Fibroblast of lung (primary cell): Measurements from ENCODE around the gene PAFAH1B1.

Experiments
- EZH2 ChIP-seq: IDR thresholded peaks from 2 replicates; pipeline ENCODE4 v1.5.1; 2012; ENCODE audit warnings: low read length, control low read depth, mild to moderate bottlenecking; ENCODE audit errors: missing control alignments
- TF ChIP-seq, protein P1 (sequence below), 2 donors: IDR thresholded peaks in 1 of 2; conservative IDR thresholded peaks in 1 of 2; 1 replicate in 1 of 2; 2 replicates in 1 of 2; pipeline ENCODE4 v1.5.1; 2011 to 2012; ENCODE audit warnings: low read length in 2 of 2, control low read depth in 1 of 2, inconsistent platforms in 1 of 2, low read depth in 1 of 2, mild to moderate bottlenecking in 1 of 2

DNA sequence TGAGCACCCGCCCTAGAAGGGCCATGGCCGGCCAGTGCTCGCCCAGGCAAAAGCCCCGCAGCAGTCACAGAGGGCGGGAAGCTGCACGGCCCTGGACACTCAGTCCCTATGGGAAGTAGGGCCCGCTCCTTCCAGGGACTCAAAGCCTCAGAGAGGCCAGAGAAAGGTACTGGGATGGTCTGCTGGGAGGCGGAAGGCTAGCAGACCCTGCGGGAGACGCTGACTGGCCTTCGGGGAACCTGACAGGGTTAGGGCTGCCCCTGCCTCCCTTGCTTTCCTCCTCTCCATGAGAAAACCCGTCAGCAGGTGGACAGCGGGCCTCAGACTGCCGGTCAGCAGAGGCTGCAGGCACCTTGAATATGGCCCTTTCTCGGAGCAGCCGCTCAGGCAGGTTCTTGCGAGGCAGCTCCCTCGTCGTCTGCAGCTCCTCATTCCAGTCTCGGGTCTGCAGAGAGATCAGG lies 106.6 kb downstream of the PAFAH1B1 start:
- TF ChIP-seq, protein P1, sequence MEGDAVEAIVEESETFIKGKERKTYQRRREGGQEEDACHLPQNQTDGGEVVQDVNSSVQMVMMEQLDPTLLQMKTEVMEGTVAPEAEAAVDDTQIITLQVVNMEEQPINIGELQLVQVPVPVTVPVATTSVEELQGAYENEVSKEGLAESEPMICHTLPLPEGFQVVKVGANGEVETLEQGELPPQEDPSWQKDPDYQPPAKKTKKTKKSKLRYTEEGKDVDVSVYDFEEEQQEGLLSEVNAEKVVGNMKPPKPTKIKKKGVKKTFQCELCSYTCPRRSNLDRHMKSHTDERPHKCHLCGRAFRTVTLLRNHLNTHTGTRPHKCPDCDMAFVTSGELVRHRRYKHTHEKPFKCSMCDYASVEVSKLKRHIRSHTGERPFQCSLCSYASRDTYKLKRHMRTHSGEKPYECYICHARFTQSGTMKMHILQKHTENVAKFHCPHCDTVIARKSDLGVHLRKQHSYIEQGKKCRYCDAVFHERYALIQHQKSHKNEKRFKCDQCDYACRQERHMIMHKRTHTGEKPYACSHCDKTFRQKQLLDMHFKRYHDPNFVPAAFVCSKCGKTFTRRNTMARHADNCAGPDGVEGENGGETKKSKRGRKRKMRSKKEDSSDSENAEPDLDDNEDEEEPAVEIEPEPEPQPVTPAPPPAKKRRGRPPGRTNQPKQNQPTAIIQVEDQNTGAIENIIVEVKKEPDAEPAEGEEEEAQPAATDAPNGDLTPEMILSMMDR (conservative IDR thresholded peaks at IDR 0.05 in 1 of 2, IDR thresholded peaks at IDR 0.05 in 1 of 2; ENCODE audit: low read depth in 1 of 2, low read length in 2 of 2): no peak
- TF ChIP-seq EZH2: no peak
